Mononuclear cell (primary cell): ENCODE data around the gene SPHK1. TPM values are rescaled to one million over a fixed set of nuclear protein-coding genes. Genes with fewer than 3 reads are reported as not detected.

Experiments used
- H3K27me3 ChIP-seq: 2 replicates; pipeline ENCODE4 v1.6.0; 2011; ENCODE audit warnings: low read length, control low read depth; ENCODE audit not compliant: insufficient read depth
- H3K4me1 ChIP-seq: 2 replicates; pipeline ENCODE4 v1.5.1; 2011; ENCODE audit warnings: mild to moderate bottlenecking, low read length, control low read depth; ENCODE audit not compliant: insufficient read depth
- H3K4me3 ChIP-seq: 2 replicates; pipeline ENCODE4 v1.5.1; 2011; ENCODE audit warnings: mild to moderate bottlenecking, low read length, moderate library complexity
- H3K9me3 ChIP-seq: 2 replicates; pipeline ENCODE4 v1.5.1; 2011; ENCODE audit warnings: low read depth, mild to moderate bottlenecking, control low read depth, low read length
- total RNA-seq: library from RNA; depleted of rRNA; stranded (reverse); fragments of >200 nt; gene quantifications from one replicate; pipeline ENCODE4 v1.2.3, GENCODE V29; 2012

SPHK1 gene
- total RNA-seq, 1 donor: 19.2 TPM

DNA sequence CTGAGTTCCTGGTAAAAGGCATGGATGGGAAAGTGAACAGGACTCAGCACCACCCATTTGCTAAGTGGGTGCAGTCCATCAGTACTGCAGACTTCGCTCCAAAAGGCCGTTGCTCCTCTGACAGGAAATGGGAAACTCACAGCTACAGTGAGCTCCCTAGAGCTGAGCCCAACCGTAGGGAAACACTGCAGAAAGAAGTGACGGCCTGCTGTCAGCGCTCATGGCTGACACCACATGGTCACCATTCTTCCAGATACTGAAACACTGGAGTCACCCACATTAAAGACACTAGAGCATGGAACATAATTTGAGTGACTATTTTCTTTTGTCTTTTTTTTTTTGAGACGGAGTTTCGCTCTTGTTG, 36.6 kb downstream of the SPHK1 start:
- Histone ChIP-seq H3K9me3 (no peaks in the 10 kb centered on the region), H3K27me3 (no peaks in the 10 kb centered on the region), H3K4me1 (peaks cover 4% of the 10 kb centered on the region), H3K4me3 (no peak overlapping the region)

DNA sequence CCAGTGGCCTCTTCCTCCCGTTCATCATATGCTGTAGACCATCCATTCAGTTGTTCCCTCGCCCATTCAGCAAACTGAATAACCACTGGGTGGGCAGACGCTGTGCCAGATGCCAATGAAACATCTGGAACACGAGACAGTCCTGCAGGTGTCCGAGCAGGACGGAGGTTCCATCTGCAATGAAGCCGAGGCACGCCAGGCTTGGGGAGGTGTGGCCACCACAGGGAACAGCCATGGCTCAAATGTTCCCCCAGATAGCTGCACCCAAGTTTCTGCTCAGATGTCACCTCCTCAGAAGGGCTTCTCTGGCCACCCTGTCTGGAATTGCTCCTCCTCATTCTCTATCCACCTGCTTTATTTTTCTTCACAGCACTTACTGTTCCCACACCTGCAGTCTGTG, 38.0 kb downstream of the SPHK1 start:
- H3K4me1 ChIP-seq: peaks cover 15% of the 10 kb centered on the region
- no peaks in the 10 kb centered on the region for H3K9me3 ChIP-seq
- no peaks in the 10 kb centered on the region for H3K27me3 ChIP-seq
- no peak overlapping the region for H3K4me3 ChIP-seq

- H3K9me3 ChIP-seq: no peaks in the 10 kb centered on the region
- H3K4me3 ChIP-seq: no peak overlapping the region
- peaks cover 19% of the 10 kb centered on the region for H3K4me1 ChIP-seq
- H3K27me3 ChIP-seq: no peaks in the 10 kb centered on the region
Measured at GRCh38 chr17:76422860-76423259, 38.5 kb downstream of the SPHK1 start.

GRCh38 chr17:76426853-76427252, 42.4 kb downstream of the SPHK1 start:
- no peaks in the 10 kb centered on the region for H3K9me3 ChIP-seq
- H3K27me3 ChIP-seq: no peaks in the 10 kb centered on the region
- peaks cover 33% of the 10 kb centered on the region for H3K4me1 ChIP-seq

DNA sequence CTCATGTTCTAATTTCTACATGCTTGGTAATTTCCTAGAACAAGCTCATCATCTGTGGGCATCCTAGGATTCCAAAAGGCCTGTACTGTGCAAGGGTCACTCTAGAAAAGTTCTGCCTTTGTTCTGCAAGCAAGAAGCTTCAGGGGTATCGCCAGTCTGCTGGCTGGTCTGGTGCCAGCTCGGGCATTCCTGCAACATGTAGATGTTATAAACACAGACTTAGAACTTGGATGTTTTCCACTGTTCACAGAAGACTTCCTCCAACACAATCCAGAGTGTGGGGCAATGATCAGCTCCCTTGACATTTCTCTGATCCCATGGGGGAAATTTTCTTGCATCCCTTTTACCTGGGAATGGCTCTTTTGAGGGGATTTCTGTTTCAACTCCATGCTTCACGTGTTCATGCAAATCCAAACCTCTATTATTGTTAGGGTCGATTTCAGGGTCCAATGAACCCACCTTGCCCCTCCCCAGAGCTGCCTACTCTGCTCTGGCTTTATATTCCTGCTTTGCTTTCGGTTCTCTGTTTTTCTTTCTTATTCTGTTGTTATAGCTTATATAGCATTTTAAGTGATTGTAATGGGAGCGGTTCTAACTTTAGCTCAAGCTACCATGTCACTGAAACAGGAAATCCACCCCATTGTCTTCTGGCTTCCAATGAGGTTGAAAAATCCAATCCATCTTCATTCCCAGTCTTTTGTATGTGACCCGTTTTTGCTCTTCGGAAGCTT, 43.3 kb downstream of the SPHK1 start:
- no peaks in the 10 kb centered on the region for H3K9me3 ChIP-seq
- no peak overlapping the region for H3K4me3 ChIP-seq
- no peaks in the 10 kb centered on the region for H3K27me3 ChIP-seq
- H3K4me1 ChIP-seq: peaks cover 33% of the 10 kb centered on the region

More at GRCh38 chr17:76426853-76427252, 42.4 kb downstream of the SPHK1 start:
- H3K4me3 ChIP-seq: no peak overlapping the region

GRCh38 chr17:76428511-76428910, 44.1 kb downstream of the SPHK1 start:
- Histone ChIP-seq H3K4me3 (no peak overlapping the region), H3K27me3 (no peaks in the 10 kb centered on the region), H3K9me3 (no peaks in the 10 kb centered on the region), H3K4me1 (peaks cover 33% of the 10 kb centered on the region)

DNA sequence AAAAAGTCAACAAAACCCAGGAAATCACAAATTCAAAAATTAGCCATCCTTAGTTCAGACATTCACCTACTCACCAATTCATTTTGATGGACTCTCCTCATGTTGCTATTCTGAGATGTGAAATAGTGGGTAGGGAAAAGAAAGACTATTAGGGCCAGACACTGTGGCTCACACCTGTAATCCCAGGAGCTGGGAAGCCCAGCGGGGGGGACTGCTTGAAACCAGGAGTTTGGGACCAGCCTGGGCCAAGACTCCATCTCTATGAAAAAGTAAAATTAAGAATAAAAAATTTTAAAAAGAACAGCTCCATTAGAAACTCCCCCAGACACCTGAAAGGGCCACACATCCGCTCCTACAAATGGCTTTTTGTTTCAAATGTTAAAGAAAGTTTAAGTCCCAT, 47.1 kb downstream of the SPHK1 start:
- no peaks in the 10 kb centered on the region for H3K9me3 ChIP-seq
- H3K4me1 ChIP-seq: peaks cover 26% of the 10 kb centered on the region

GRCh38 chr17:76432004-76432403, 47.6 kb downstream of the SPHK1 start:
- Histone ChIP-seq H3K9me3 (no peaks in the 10 kb centered on the region), H3K27me3 (no peaks in the 10 kb centered on the region), H3K4me1 (peaks cover 22% of the 10 kb centered on the region), H3K4me3 (no peak overlapping the region)

More for the DNA sequence above, 47.1 kb downstream of the SPHK1 start:
- Histone ChIP-seq H3K4me3 (no peak overlapping the region), H3K27me3 (no peaks in the 10 kb centered on the region)

DNA sequence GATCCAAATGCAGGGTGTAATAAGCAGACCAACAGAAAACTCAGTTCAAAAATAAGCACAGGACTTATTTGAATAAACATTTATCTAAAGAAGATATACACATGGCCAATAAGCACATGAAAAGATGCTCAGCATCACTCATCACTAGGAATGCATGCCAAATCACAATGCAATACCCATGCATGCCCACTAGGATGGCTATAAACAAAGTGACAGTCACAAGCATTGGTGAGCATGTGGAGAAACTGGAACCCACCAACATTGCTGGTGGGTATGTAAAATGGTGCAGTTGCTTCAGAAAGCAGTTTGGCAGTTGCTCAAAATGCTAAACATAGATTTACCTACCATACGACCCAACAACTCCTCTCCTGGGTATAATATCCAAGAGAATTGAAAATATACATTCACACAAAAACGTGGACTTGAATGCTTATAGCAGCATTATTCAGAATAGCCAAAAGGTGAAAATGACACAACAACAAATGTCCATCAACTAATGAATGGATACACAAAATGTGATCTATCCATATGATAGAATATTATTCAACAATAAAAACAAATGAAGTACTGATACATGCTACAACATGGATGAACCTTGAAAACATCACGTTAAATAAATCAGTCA, 48.4 kb downstream of the SPHK1 start:
- Histone ChIP-seq H3K27me3 (no peaks in the 10 kb centered on the region), H3K4me1 (peaks cover 14% of the 10 kb centered on the region), H3K9me3 (no peaks in the 10 kb centered on the region)

DNA sequence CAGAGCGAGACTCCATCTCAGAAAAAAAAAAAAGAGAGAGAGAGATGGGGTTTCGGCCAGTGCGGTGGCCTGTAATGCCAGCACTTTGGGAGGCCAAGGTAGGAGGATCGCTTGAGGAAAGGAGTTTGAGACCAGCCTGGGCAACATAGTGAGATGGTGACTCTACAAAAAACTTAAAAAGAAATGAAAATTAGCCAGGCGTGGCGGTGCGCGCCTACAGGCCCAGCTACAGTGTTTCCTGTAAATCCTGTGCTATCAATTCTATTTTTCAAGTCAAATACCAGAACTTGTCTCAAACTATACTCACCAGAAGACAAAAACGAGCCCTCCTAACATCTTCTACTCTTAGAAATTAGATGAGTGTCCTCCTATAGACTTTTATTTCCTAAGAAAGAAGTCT, 49.3 kb downstream of the SPHK1 start:
- no peaks in the 10 kb centered on the region for H3K27me3 ChIP-seq
- H3K9me3 ChIP-seq: no peaks in the 10 kb centered on the region
- H3K4me3 ChIP-seq: no peak overlapping the region
- peaks cover 11% of the 10 kb centered on the region for H3K4me1 ChIP-seq

More for the DNA sequence above, 48.4 kb downstream of the SPHK1 start:
- H3K4me3 ChIP-seq: no peak overlapping the region

DNA sequence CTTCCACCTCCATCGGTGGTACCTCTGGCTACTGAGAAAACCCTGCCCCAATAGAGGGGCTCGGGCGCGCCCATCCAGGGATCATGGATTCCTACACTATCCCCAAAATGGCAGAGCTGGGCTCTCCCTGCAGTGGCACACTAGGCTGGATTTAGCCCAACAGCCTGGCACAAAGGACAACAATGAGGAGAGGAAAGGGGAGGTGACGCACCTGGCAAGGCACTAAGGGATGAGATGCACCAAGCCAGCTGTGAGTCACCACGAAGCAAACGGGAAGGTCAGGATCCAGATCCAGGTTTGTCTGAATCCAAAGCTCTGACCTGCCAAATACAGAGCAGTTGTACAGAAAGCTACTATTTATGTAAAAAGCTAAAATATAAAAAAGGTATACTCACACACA, 50.5 kb downstream of the SPHK1 start:
- H3K4me1 ChIP-seq: peaks cover 6% of the 10 kb centered on the region
- H3K4me3 ChIP-seq: no peak overlapping the region
- no peaks in the 10 kb centered on the region for H3K9me3 ChIP-seq
- no peaks in the 10 kb centered on the region for H3K27me3 ChIP-seq

- no peak overlapping the region for H3K4me3 ChIP-seq
- no peaks in the 10 kb centered on the region for H3K9me3 ChIP-seq
- no peaks in the 10 kb centered on the region for H3K27me3 ChIP-seq
- H3K4me1 ChIP-seq: peaks cover 4% of the 10 kb centered on the region
Measured at GRCh38 chr17:76435751-76436150, 51.3 kb downstream of the SPHK1 start.

Other genes starting within 250 kb of the SPHK1 start
- 1.3 TPM for gene FOXJ1, start 243.4 kb upstream of the SPHK1 start, total RNA-seq
- 19.1 TPM for gene RNF157, start 144.1 kb upstream of the SPHK1 start, total RNA-seq
- gene UBALD2, start 119.3 kb upstream of the SPHK1 start, total RNA-seq: 35.3 TPM
- gene QRICH2, start 76.3 kb upstream of the SPHK1 start, total RNA-seq: 1.2 TPM
- gene PRPSAP1, start 30.7 kb upstream of the SPHK1 start, total RNA-seq: 23.4 TPM
- 15.2 TPM for gene UBE2O, start 68.5 kb downstream of the SPHK1 start, total RNA-seq
- not detected for gene AANAT, start 83.0 kb downstream of the SPHK1 start, total RNA-seq
- 62.1 TPM for gene RHBDF2, start 116.8 kb downstream of the SPHK1 start, total RNA-seq
- 0.21 TPM for gene CYGB, start 153.1 kb downstream of the SPHK1 start, total RNA-seq
- 0.73 TPM for gene PRCD, start 155.4 kb downstream of the SPHK1 start, total RNA-seq
- 2.3 TPM for gene ST6GALNAC2, start 201.3 kb downstream of the SPHK1 start, total RNA-seq